Stimulated activated CD4-positive, alpha-beta T cell treated with anti-CD3 and anti-CD28 coated beads, Interleukin-12 subunit alpha, Interleukin-12 subunit beta, amount 100 ng/mL, for 24 hours (primary cell): Measurements from ENCODE around the gene IPPK.
"Not testable (repeated sequence)": the region's sequence is repeated elsewhere in the genome, so short reads cannot be mapped to it uniquely, and the experiment has no call there.

ENCODE experiments used
- DNase-seq, 2 experiments: peaks; one replicate each; pipeline ENCODE4 v3.0.0-alpha.2; 2020; ENCODE audit warnings: low read depth in 2 of 2

Gene IPPK

GRCh38 chr9:92595930-92596329 is 74.0 kb downstream of the IPPK start:
- DNase-seq, result no peak

- DNase-seq, result not testable (repeated sequence)
These were observed 74.9 kb downstream of the IPPK start for GRCh38 chr9:92595075-92595474.

- DNase-seq, result no peak
These were observed 76.7 kb downstream of the IPPK start for GRCh38 chr9:92592946-92593861.

GRCh38 chr9:92592537-92592936 is 77.4 kb downstream of the IPPK start:
- DNase-seq, result no peak

- DNase-seq, result no peak
These were observed 79.6 kb downstream of the IPPK start for GRCh38 chr9:92590377-92590776.

- DNase-seq, result no peak
These were observed 80.0 kb downstream of the IPPK start for GRCh38 chr9:92589923-92590322.

- no peak for DNase-seq
These were observed 93.8 kb downstream of the IPPK start for GRCh38 chr9:92576175-92576574.

GRCh38 chr9:92573612-92574011 is 96.3 kb downstream of the IPPK start:
- not testable (repeated sequence) for DNase-seq

GRCh38 chr9:92571871-92572270 is 98.1 kb downstream of the IPPK start:
- DNase-seq, result not testable (repeated sequence)

GRCh38 chr9:92564982-92565381 is 104.9 kb downstream of the IPPK start:
- DNase-seq, result no peak

GRCh38 chr9:92564504-92564903 is 105.4 kb downstream of the IPPK start:
- no peak for DNase-seq
